HG03378 (cell line): ENCODE measurements around the gene LAMC2.

Experiments used
- ATAC-seq: cut with Tn5 transposase; IDR thresholded peaks from one replicate; pipeline ENCODE4 v1.9.1; 2021; ENCODE audit warnings: mild to moderate bottlenecking, moderate library complexity; ENCODE audit not compliant: unreplicated experiment

LAMC2 gene

GRCh38 chr1:183212870-183213269 lies 26.8 kb downstream of the LAMC2 start:
- no peak for ATAC-seq

- no peak for ATAC-seq
Observed at GRCh38 chr1:183214021-183214970, 28.2 kb downstream of the LAMC2 start.

GRCh38 chr1:183215076-183215720 lies 29.1 kb downstream of the LAMC2 start:
- ATAC-seq, result no peak

GRCh38 chr1:183215936-183216335 lies 29.9 kb downstream of the LAMC2 start:
- no peak for ATAC-seq

- ATAC-seq, result no peak
Observed at GRCh38 chr1:183218027-183218618, 32.1 kb downstream of the LAMC2 start.

GRCh38 chr1:183218971-183219615 lies 33.0 kb downstream of the LAMC2 start:
- ATAC-seq, result no peak

GRCh38 chr1:183219616-183220009 lies 33.5 kb downstream of the LAMC2 start:
- no peak for ATAC-seq

- ATAC-seq, result no peak
Observed at GRCh38 chr1:183222909-183223308, 36.8 kb downstream of the LAMC2 start.

- no peak for ATAC-seq
Observed at GRCh38 chr1:183223467-183223866, 37.4 kb downstream of the LAMC2 start.

GRCh38 chr1:183226361-183226760 lies 40.3 kb downstream of the LAMC2 start:
- no peak for ATAC-seq

- ATAC-seq, result no peak
Observed at GRCh38 chr1:183226963-183227362, 40.9 kb downstream of the LAMC2 start.

- ATAC-seq, result no peak
Observed at GRCh38 chr1:183227422-183228346, 41.6 kb downstream of the LAMC2 start.

GRCh38 chr1:183228347-183229220 lies 42.5 kb downstream of the LAMC2 start:
- no peak for ATAC-seq

GRCh38 chr1:183230413-183230812 lies 44.3 kb downstream of the LAMC2 start:
- ATAC-seq, result no peak

GRCh38 chr1:183231545-183231944 lies 45.5 kb downstream of the LAMC2 start:
- ATAC-seq, result no peak

GRCh38 chr1:183233113-183233512 lies 47.0 kb downstream of the LAMC2 start:
- no peak for ATAC-seq

- no peak for ATAC-seq
Observed at GRCh38 chr1:183234660-183235476, 48.8 kb downstream of the LAMC2 start.

- no peak for ATAC-seq
Observed at GRCh38 chr1:183235503-183235902, 49.4 kb downstream of the LAMC2 start.
